Suprapubic skin (tissue), 3 donors: ENCODE data around the gene DHFR.

Experiments used
- CTCF ChIP-seq, 2 donors: fragments of 200-600 bp in 1 of 2; fragments of 450-650 bp in 1 of 2; sonication (generic) in 1 of 2; IDR thresholded peaks; one replicate each; pipeline ENCODE4 v1.5.1; 2016 to 2019; ENCODE audit warnings: antibody characterized with exemption in 2 of 2, mild to moderate bottlenecking in 1 of 2, moderate library complexity in 1 of 2
- EP300 ChIP-seq: sonication (generic); formaldehyde crosslinking; IDR thresholded peaks from one replicate; pipeline ENCODE4 v1.6.1; 2017; ENCODE audit warnings: antibody characterized with exemption
- POLR2A ChIP-seq, 2 donors: fragments of 450-650 bp; IDR thresholded peaks; one replicate each; pipeline ENCODE4 v1.6.1; 2017; ENCODE audit warnings: antibody characterized with exemption in 2 of 2, mild to moderate bottlenecking in 2 of 2, moderate library complexity in 2 of 2

GRCh38 chr5:80597500-80597899, 57.3 kb downstream of the DHFR start:
- no peak for TF ChIP-seq CTCF (IDR thresholded peaks at IDR 0.05)
- no peak for TF ChIP-seq EP300
- no peak for TF ChIP-seq POLR2A (IDR thresholded peaks at IDR 0.05)
